ENCODE results near the gene POLD3.
"Not testable (repeated sequence)": the region's sequence is repeated elsewhere in the genome, so short reads cannot be mapped to it uniquely, and the experiment has no call there.

Gene POLD3

GRCh38 chr11:74583024-74583624 is 9.3 kb upstream of the POLD3 start:
- DNase-seq (ENCODE audit: low read depth): no peak

GRCh38 chr11:74590492-74590891 is 1.9 kb upstream of the POLD3 start:
- not testable (repeated sequence) for DNase-seq (ENCODE audit: low read depth)

GRCh38 chr11:74592063-74592440 is 330 bp upstream of the POLD3 start:
- DNase-seq (ENCODE audit: low read depth): peak; percentile 33

- no peak for DNase-seq (ENCODE audit: low read depth)
Observed at GRCh38 chr11:74593463-74593862, 1.1 kb downstream of the POLD3 start.

- peak; percentile 10 for DNase-seq (ENCODE audit: low read depth)
Observed at GRCh38 chr11:74602637-74603556, 10.5 kb downstream of the POLD3 start.

GRCh38 chr11:74603845-74604244 is 11.5 kb downstream of the POLD3 start:
- no peak for DNase-seq (ENCODE audit: low read depth)

- DNase-seq (ENCODE audit: low read depth): no peak
Observed at GRCh38 chr11:74604311-74604710, 11.9 kb downstream of the POLD3 start.

- DNase-seq (ENCODE audit: low read depth): no peak
Observed at GRCh38 chr11:74605403-74605802, 13.0 kb downstream of the POLD3 start.

- no peak for DNase-seq (ENCODE audit: low read depth)
Observed at GRCh38 chr11:74608431-74608830, 16.0 kb downstream of the POLD3 start.

- DNase-seq (ENCODE audit: low read depth): peak; percentile 75
Observed at GRCh38 chr11:74611369-74611861, 19.0 kb downstream of the POLD3 start.

- peak; percentile 46 for DNase-seq (ENCODE audit: low read depth)
Observed at GRCh38 chr11:74612877-74613276, 20.5 kb downstream of the POLD3 start.

GRCh38 chr11:74615311-74615710 is 22.9 kb downstream of the POLD3 start:
- no peak for DNase-seq (ENCODE audit: low read depth)

GRCh38 chr11:74615988-74616387 is 23.6 kb downstream of the POLD3 start:
- DNase-seq (ENCODE audit: low read depth): no peak

- DNase-seq (ENCODE audit: low read depth): peak; percentile 62
Observed at GRCh38 chr11:74620531-74620930, 28.1 kb downstream of the POLD3 start.

- no peak for DNase-seq (ENCODE audit: low read depth)
Observed at GRCh38 chr11:74626130-74626529, 33.7 kb downstream of the POLD3 start.

- DNase-seq (ENCODE audit: low read depth): no peak
Observed at GRCh38 chr11:74626604-74627003, 34.2 kb downstream of the POLD3 start.

GRCh38 chr11:74627381-74627780 is 35.0 kb downstream of the POLD3 start:
- DNase-seq (ENCODE audit: low read depth): no peak

- DNase-seq (ENCODE audit: low read depth): no peak
Observed at GRCh38 chr11:74630043-74630442, 37.7 kb downstream of the POLD3 start.

GRCh38 chr11:74633406-74634393 is 41.3 kb downstream of the POLD3 start:
- no peak for DNase-seq (ENCODE audit: low read depth)

GRCh38 chr11:74634537-74634936 is 42.2 kb downstream of the POLD3 start:
- no peak for DNase-seq (ENCODE audit: low read depth)

- peak; percentile 88 for DNase-seq (ENCODE audit: low read depth)
Observed at GRCh38 chr11:74636630-74637184, 44.3 kb downstream of the POLD3 start.

- no peak for DNase-seq (ENCODE audit: low read depth)
Observed at GRCh38 chr11:74637700-74638099, 45.3 kb downstream of the POLD3 start.

Measured in fibroblast of gingiva (primary cell).